SK-N-SH treated with all-trans-retinoic acid at 6 μM for 48 hours (cell line): Measurements from ENCODE around the gene ELFN1.

Experiments used
- ARNTL ChIP-seq: fragments of 450-650 bp; formaldehyde crosslinking; IDR thresholded peaks from 2 replicates; pipeline ENCODE4 v1.5.0; 2020; ENCODE audit warnings: low read depth, mild to moderate bottlenecking, moderate library complexity, borderline replicate concordance
- BACH2 ChIP-seq: fragments of 250-450 bp; sonication (Bioruptor Pico); IDR thresholded peaks from 2 replicates; pipeline ENCODE4 v1.9.0; 2021; ENCODE audit warnings: mild to moderate bottlenecking, borderline replicate concordance
- CSDC2 ChIP-seq: fragments of 250-450 bp; sonication (Bioruptor Pico); IDR thresholded peaks from 2 replicates; pipeline ENCODE4 v1.5.0; 2020; ENCODE audit warnings: mild to moderate bottlenecking, moderate library complexity
- ESRRG ChIP-seq: fragments of 250-450 bp; sonication (Bioruptor Pico); IDR thresholded peaks from 2 replicates; pipeline ENCODE4 v1.6.1; 2021; ENCODE audit warnings: mild to moderate bottlenecking
- GLIS3 ChIP-seq: fragments of 250-450 bp; sonication (Bioruptor Pico); IDR thresholded peaks from 2 replicates; pipeline ENCODE4 v1.5.0; 2020; ENCODE audit warnings: mild to moderate bottlenecking, moderate library complexity
- OSR1 ChIP-seq: fragments of 250-450 bp; sonication (Bioruptor Pico); IDR thresholded peaks from 2 replicates; pipeline ENCODE4 v1.8.0; 2022; ENCODE audit warnings: moderate library complexity, mild to moderate bottlenecking, inconsistent platforms
- PATZ1 ChIP-seq: fragments of 250-450 bp; sonication (Bioruptor Pico); IDR thresholded peaks from 2 replicates; pipeline ENCODE4 v1.8.0; 2020; ENCODE audit warnings: mild to moderate bottlenecking, moderate library complexity, borderline replicate concordance
- RARB ChIP-seq: fragments of 250-450 bp; sonication (Bioruptor Pico); IDR thresholded peaks from 2 replicates; pipeline ENCODE4 v1.8.0; 2021; ENCODE audit warnings: mild to moderate bottlenecking, moderate library complexity
- TOX ChIP-seq: fragments of 250-450 bp; sonication (Bioruptor Pico); IDR thresholded peaks from 2 replicates; pipeline ENCODE4 v1.8.0; 2021; ENCODE audit warnings: mild to moderate bottlenecking, moderate library complexity, borderline replicate concordance
- ZC3H10 ChIP-seq: fragments of 250-450 bp; sonication (Bioruptor Pico); IDR thresholded peaks from 2 replicates; pipeline ENCODE4 v1.5.1; 2021; ENCODE audit warnings: mild to moderate bottlenecking, moderate library complexity
- ZFP3 ChIP-seq: fragments of 250-450 bp; sonication (Bioruptor Pico); IDR thresholded peaks from 2 replicates; pipeline ENCODE4 v1.5.0; 2020; ENCODE audit warnings: mild to moderate bottlenecking, moderate library complexity
- ZNF70 ChIP-seq: fragments of 450-650 bp; formaldehyde crosslinking; IDR thresholded peaks from 2 replicates; pipeline ENCODE4 v1.5.0; 2020; ENCODE audit warnings: mild to moderate bottlenecking, moderate library complexity
- TF ChIP-seq, protein P1 (sequence below): fragments of 250-450 bp; sonication (Bioruptor Pico); IDR thresholded peaks from 2 replicates; pipeline ENCODE4 v1.5.0; 2020; ENCODE audit warnings: mild to moderate bottlenecking, moderate library complexity

- TF ChIP-seq GLIS3 (no peak), ESRRG (CRISPR knock-in tag) (no peak), PATZ1 (CRISPR knock-in tag) (no peak), RARB (CRISPR knock-in tag) (no peak), ZC3H10 (CRISPR knock-in tag) (no peak), TOX (CRISPR knock-in tag) (no peak), CSDC2 (CRISPR knock-in tag) (no peak), BACH2 (CRISPR knock-in tag) (no peak), ZFP3 (CRISPR knock-in tag) (no peak), ZNF70 (CRISPR knock-in tag) (no peak), OSR1 (no peak), ARNTL (CRISPR knock-in tag) (no peak)
- TF ChIP-seq, protein P1, sequence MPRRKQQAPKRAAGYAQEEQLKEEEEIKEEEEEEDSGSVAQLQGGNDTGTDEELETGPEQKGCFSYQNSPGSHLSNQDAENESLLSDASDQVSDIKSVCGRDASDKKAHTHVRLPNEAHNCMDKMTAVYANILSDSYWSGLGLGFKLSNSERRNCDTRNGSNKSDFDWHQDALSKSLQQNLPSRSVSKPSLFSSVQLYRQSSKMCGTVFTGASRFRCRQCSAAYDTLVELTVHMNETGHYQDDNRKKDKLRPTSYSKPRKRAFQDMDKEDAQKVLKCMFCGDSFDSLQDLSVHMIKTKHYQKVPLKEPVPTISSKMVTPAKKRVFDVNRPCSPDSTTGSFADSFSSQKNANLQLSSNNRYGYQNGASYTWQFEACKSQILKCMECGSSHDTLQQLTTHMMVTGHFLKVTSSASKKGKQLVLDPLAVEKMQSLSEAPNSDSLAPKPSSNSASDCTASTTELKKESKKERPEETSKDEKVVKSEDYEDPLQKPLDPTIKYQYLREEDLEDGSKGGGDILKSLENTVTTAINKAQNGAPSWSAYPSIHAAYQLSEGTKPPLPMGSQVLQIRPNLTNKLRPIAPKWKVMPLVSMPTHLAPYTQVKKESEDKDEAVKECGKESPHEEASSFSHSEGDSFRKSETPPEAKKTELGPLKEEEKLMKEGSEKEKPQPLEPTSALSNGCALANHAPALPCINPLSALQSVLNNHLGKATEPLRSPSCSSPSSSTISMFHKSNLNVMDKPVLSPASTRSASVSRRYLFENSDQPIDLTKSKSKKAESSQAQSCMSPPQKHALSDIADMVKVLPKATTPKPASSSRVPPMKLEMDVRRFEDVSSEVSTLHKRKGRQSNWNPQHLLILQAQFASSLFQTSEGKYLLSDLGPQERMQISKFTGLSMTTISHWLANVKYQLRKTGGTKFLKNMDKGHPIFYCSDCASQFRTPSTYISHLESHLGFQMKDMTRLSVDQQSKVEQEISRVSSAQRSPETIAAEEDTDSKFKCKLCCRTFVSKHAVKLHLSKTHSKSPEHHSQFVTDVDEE (CRISPR knock-in tag), result no peak
These were observed 59.1 kb downstream of the ELFN1 start for GRCh38 chr7:1729183-1729582.
